GDM1 (cell line): ENCODE data around the gene TRMT112.
"Not testable (repeated sequence)": the region's sequence is repeated elsewhere in the genome, so short reads cannot be mapped to it uniquely, and the experiment has no call there.

Experiments used
- DNase-seq: peaks from one replicate; lab custom pipeline; 2025; lab: John Stamatoyannopoulos, UW

Gene TRMT112

DNA sequence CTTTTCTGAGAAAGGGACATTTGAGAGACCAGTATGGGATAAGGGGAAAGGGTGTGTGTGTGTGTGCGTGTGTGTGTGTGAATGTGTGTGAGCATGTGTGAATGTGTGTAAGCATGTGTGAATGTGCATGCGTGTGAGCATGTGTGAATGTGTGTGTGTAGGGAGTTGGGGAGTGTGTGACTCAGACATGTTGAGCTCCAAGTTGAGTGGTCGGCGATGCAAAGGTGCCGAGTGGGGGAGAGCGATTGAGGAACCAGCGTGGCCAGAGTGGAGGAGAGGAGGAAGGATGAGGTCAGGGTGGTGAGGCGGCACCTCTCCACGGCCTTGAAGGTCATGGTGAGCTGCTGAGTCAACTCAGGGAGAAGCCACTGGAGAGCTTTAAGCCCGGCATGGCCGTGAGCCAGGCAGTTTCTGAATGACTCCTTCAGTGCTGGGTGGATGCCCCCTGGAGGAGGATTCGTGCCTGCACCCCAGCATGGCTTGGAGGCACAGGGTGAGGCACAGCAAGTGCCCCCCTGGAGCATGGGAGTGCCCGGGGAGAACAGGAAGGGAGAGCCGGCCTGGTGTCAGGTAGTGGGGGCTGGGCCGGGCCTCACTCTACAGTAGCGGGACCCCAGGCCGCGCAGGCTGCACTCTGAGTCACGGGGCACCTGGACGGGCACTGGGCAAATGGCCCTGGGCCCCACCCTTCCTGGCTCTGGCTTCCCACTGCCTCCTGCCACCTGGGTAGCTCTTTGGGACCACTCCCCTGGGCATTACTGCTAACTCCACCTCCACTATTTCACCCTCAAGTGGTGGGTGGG, 14.4 kb upstream of the TRMT112 start:
- DNase-seq = peak; percentile 93

DNA sequence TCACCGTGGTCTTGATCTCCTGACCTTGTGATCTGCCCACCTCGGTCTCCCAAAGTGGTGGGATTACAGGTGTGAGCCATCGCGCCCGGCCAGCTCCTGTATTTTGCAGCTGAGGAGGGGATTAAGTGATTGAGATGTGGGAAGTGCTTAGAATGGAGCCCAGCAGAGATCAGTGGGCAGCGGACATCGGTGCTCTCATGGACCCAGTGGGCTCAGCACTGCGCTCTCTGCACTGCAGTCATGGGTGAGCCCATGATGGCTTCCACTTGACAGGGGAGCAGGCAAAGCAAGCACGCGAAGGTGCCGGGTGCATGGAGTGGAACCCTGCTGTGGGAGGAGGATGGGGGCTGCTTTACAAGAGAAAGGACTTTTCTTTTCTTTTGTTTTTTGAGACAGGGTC, 13.5 kb upstream of the TRMT112 start:
- no peak for DNase-seq

DNA sequence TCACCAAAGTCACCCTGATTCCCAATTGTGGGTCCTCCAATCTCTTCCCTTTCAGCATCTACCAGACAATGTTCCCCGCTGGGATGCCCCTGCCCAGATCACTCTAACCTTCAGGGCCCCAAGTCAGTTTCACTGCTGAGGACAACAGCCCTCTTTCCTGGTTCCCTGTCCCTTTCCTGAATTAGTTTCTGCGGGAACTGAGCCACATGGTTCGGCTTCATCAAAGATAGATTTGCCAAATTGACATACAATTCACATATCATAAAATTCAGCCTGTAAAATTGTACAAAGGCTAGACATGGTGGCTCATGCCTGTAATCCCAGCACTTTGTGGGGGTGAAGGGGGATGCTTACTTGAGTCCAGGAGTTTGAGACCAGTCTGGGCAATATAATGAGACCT, 10.6 kb upstream of the TRMT112 start:
- DNase-seq = no peak

DNA sequence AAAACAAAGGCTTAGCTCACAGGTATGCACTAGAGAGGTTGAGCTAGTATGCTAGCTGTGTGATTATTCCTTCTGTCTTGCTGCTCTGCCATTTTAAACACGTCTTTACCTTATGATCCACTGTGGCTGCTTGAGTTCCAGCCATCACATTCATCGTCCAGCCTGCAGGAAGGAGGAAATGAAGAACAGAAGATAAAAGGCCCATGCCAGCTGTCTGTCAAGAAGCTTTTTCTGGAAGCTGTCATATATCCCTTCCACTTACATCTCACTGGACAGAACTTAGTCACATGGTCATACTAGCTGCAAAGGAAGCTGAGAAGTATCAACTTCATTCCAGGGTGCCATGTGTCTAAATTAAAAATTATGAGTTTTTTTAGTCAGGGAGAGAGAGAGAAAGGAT, 10.0 kb upstream of the TRMT112 start:
- DNase-seq = no peak

DNA sequence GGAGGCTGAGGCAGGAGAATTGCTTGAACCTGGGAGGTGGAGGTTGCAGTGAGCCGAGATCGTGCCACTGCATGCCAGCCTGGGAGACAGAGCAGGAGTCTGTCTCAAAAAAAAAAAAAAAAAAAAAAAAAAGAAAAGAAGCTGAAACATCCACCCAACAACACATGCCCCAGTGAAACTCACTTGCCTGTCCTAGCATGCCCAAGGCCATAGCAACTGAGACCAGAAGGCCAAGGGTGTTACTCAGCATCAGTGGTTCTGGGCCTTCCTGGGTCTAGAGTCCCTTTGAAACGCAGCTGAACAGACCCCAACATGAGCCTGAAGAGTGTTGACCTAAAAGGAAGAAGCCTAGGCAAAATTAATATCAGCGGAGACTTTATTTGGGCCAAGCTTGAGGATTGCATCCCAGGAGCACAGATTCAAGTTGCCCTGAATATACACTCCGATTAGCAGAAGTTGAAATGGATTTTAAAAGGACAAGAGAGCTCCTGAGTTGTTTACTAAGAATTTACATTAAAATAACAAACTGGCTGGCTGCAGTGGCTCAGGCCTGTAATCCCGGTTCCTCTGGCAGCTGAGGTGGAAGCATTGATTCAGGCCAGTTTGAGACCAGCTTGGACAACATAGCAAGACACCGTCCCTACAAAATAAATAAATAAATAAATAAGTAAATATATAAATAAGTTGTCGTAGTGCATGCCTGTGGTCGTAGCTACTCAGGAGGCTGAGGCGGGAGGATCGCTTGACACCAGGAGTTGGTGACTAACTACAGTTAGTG, 7.5 kb upstream of the TRMT112 start:
- DNase-seq = no peak

DNA sequence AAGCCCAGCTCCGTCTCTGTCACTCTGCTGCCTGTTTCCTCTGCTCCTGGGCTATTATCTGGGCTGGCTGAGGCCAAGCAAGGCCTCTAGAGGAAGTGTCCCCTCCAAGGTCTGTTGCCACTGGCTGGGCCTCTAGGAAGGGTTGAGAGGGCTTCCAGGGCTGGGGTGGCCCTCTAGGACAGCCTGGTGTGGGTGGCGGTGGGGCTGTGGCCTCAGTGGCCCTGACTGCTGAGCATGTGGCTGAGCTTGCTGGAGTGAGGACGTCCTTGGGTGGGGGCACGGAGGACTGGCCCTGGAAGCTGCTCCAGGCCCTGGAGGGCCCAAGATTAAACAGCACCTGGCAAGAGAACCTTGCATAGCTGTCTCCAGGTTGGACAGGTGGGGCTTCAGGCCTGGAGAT, 6.6 kb upstream of the TRMT112 start:
- DNase-seq = not testable (repeated sequence)

DNA sequence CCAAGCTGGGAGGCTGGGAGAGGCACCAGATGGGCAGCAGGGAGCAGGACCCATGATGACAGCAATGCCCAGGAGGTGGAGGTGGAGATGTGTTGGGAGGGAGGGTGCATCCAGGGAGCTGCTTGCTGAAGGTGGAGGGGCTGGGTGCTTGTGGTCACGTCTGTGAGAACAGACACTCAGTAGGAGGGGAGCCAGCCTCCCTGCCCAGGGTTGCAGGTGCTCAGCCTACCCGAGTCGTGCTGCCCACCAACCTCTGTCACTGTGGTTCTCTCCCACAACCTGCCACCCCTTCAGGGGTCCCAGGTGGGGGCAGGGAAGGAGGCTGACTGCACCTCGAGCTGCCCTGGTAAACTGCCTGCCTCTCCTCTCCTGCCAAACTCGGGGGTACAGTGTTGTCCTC, 6.0 kb upstream of the TRMT112 start:
- no peak for DNase-seq

DNA sequence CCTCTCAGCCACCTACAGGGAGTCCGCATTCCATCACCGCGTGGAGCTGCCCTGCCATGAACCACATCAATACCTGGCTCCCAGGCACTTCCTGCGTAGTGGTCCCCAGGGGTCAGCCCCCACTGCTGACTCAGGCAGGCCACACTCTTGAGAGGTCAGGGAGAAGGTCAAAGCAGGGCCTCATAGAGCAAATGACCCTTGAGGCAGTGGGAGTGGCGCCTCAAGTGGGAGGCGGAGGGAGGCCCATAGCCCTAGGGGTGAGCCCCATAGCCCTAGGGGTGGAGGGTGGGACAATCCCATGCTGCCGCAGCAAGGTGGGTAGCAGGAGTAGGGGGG, 5.5 kb upstream of the TRMT112 start:
- no peak for DNase-seq

DNA sequence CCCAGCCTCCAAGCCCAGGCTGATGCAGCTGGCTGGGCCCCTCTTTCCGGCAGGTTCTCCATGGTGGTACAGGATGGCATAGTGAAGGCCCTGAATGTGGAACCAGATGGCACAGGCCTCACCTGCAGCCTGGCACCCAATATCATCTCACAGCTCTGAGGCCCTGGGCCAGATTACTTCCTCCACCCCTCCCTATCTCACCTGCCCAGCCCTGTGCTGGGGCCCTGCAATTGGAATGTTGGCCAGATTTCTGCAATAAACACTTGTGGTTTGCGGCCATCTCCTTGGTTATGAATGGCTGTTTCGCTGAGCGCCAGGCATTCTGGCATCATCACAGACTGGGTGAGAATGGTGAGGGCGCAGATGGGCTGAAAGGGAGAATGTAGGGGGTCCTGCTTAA, 4.2 kb upstream of the TRMT112 start:
- no peak for DNase-seq

DNA sequence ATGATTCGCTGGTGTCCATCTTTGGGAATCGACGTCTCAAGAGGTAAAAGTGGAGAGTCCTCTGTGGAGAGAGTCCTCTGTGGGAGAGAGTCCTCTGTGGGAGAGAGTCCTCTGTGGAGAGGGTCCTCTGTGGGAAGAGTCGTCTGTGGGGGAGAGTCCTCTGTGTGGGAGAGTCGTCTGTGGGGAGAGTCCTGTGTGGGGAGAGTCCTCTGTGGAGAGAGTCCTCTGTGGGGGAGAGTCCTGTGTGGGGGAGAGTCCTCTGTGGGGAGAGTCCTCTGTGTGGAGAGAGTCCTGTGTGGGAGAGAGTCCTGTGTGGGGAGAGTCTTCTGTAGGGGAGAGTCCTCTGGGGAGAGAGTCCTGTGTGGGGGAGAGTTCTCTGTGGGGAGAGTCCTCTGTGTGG, 3.7 kb upstream of the TRMT112 start:
- no peak for DNase-seq

DNA sequence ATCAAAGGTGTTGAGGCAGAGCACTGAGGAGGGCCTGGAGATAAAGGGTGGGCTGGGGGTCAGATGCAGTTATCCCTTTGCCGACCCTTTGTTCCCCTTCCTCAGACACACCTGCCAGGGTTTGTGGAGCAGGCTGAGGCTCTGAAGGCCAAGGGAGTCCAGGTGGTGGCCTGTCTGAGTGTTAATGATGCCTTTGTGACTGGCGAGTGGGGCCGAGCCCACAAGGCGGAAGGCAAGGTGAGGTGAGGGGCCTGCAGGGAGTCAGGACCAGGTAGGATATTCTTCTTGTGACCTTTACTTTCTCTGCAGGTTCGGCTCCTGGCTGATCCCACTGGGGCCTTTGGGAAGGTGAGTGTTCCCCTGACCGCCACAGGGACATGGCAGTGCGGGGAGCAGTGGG, 3.2 kb upstream of the TRMT112 start:
- no peak for DNase-seq

DNA sequence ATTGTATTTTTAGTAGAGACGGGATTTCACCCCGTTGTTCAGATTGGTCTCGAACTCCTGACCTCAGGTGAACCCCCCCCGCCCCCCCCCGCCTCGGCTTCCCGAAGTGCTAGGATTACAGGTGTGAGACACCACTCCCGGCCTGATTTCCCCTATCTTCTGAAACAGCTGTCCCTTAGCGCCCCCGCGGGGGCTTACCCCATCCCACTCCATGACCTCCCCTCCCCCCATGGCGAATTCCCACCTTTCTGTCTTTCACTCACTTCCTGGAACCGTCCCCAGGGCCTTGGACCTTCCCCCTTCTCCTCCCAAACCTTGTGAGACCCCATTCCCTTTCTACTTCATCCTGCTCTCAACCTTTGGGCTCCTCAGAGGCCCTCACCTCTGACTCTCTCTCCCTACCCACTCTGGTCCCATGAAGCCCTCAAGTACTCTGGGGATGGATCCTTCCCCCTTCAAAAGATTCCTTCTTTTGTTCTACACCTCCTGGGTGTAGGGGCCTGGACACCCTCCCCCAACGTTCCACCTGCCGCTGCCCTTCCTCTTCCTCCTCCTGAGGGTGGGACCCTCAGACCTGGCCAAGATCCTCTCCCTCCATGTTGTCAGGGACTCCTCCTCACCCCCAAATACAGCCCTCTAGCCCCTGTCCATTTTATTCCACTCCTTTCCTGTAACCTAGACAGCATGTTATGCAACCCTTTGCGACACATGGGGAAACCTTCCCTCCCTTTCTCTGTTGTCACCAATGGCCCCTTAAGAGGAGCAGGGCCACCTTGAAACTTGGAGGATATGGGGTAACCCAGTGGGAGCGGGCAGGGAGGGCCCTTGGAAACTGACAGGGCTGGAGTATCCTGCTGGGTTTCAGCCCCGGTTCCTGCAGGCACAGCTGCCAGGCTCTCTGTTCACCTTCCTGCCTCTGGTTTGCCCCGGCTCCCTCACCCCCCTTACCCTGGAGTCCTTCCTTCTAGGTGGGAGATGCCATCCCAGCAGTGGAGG, 1.7 kb upstream of the TRMT112 start:
- DNase-seq = no peak

DNA sequence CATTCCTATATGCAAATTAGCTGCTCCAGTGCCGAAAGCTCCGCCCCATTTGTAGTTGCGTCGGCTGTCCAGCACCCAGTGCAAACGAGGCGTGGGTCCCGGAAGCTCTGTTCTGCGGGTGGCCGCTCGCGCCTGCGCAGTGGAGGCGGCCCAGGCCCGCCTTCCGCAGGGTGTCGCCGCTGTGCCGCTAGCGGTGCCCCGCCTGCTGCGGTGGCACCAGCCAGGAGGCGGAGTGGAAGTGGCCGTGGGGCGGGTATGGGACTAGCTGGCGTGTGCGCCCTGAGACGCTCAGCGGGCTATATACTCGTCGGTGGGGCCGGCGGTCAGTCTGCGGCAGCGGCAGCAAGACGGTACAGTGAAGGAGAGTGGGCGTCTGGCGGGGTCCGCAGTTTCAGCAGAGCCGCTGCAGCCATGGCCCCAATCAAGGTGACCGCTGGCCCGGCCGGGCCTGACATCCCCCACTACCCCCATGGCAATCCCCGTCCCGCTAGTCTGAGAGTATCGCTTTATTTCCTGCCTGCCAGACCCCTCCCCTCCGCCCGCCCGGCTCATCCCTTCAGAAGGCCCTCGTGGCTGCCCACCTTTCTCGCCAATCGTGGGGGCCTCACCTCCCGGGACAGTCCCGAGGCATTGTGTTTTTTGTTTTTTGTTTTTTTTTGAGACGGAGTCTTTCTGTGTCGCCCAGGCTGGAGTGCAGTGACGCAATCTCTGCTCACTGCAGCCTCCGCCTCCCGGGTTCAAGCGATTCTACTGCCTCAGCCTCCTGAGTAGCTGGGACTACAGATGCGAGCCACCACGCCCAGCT, 804 bp upstream of the TRMT112 start, which contains the start of gene PRDX5:
Gene PRDX5, plus strand, starts transcription at position 161 of the 805 bp plus-strand sequence. Its CDS starts 95 bp downstream, at position 256.
- peak; percentile 98 for DNase-seq

DNA sequence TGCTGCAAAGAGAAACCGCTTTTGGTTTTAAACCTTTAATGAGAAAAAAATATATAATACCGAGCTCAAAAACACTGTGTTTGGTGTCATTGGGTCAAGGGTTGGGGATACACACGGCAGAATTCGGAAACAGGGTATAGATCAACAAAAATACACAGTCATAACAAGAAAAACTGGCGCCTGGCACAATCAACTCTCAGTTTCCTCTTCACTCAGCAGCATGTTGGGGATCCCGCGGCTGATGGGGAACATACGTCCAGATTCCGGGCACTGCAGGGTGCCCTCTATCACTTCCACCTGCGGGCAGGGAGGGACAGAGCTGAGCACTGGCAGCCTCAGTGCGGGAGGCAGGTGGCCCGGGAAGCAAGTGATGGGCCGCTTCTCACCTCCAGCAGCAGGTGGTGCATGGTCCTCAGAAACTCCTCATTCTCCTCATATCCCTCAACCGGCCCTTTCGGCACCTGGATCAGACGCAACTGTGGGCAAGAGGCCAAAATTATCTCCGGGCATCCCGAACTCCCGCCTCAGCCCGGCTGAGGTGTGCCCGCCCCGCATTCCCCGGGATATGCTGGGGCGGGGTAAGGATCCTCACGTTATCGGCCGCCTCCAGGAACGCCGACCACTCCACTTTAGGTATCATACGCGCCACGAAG, 561 bp downstream of the TRMT112 start:
- DNase-seq = no peak

DNA sequence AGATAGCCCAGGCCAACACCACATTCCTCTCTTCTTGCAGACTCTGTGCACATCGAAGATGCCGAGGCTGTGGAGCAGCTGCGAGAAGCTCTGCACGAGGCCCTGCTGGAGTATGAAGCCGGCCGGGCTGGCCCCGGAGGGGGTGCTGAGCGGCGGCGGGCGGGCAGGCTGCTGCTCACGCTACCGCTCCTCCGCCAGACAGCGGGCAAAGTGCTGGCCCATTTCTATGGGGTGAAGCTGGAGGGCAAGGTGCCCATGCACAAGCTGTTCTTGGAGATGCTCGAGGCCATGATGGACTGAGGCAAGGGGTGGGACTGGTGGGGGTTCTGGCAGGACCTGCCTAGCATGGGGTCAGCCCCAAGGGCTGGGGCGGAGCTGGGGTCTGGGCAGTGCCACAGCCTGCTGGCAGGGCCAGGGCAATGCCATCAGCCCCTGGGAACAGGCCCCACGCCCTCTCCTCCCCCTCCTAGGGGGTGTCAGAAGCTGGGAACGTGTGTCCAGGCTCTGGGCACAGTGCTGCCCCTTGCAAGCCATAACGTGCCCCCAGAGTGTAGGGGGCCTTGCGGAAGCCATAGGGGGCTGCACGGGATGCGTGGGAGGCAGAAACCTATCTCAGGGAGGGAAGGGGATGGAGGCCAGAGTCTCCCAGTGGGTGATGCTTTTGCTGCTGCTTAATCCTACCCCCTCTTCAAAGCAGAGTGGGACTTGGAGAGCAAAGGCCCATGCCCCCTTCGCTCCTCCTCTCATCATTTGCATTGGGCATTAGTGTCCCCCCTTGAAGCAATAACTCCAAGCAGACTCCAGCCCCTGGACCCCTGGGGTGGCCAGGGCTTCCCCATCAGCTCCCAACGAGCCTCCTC, 1.5 kb downstream of the TRMT112 start:
- DNase-seq = not testable (repeated sequence)

DNA sequence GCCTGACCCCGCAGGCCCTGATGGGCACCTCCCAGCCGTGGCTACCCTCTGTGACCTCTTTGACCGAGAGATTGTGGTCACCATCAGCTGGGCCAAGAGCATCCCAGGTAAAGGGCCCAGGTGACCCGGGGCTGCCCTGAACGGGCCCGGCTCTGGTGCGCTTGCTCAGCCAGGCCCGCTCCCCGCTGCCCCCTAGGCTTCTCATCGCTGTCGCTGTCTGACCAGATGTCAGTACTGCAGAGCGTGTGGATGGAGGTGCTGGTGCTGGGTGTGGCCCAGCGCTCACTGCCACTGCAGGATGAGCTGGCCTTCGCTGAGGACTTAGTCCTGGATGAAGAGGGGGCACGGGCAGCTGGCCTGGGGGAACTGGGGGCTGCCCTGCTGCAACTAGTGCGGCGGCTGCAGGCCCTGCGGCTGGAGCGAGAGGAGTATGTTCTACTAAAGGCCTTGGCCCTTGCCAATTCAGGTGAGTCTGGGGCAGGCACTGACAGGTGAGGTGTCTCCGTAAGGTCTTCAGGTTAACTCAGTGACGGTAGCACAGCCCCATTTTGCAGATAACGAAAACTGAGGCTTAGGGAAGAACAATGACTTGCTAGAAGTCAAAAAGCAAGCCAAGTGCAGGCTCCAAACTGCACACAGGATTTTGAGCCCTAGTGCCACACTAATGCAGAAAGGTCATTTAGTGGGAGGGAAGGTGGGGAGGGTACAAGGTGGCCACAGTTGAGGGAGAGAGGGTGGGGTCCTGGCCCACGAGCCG, 2.4 kb downstream of the TRMT112 start:
- no peak for DNase-seq

DNA sequence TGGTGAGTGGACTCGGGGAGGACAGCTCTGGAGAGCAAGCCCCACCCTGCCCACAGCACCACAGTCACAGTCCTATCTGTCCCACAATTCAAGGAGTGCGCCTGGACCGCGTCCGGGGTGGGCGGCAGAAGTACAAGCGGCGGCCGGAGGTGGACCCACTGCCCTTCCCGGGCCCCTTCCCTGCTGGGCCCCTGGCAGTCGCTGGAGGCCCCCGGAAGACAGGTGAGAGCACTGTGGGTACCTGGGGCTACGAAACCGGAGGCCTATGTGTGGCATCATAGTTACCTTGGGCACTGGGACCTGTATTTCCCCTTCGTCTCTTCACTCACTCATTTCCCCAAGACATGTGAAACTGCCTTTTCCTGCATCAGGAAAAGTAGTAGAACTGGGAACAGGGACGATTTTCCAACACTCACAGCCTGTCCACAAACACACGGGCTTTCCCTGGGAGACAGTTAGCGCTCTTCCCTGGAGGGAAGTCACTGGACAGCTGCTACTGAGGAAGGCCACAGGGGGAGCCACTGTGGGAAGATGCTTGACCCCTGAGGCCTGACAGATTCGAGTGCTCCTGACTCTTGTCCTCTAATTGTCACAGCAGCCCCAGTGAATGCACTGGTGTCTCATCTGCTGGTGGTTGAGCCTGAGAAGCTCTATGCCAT, 3.1 kb downstream of the TRMT112 start:
- no peak for DNase-seq

DNA sequence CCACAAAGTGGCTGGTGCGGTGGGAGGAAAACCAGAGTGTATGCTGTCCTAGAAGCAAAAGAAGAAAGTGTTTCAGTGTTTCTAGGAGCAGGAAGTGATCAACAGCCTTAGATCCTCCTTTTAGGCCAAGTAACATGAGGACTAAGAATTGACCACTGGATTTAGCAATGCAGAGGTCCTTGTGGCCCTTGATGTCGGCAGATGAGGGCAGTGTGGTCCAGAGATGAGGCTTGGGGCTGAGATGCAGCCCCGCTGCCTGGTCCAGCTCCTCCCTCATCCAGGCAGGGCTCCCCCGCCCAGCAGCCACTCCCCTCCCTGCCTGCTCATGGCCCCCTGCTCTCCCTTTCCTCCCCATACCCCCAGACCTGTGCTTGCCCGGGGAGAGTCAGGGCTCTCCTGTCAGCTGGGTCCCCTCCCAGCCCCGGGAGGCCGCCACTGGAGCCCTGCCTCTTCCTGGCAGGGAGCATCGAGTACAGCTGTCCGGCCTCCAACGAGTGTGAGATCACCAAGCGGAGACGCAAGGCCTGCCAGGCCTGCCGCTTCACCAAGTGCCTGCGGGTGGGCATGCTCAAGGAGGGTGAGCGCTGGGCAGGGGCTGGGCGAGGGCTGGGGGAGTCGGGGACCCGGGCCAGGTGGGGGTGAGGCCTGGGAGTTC, 3.7 kb downstream of the TRMT112 start:
- DNase-seq = no peak
